ENCODE results near the gene ADPRS. TPM values are rescaled to one million over a fixed set of nuclear protein-coding genes. Genes with fewer than 3 reads are reported as not detected.

ADPRS gene
- total and polyA plus RNA-seq, 8 donors, result 1.8 to 27.5 (median 14.6) TPM

- Histone ChIP-seq H3K9me3 (no peaks in the 10 kb centered on the region), H3K4me1 (peaks cover 9 to 51% (median 34%) of the 10 kb centered on the region in 4 donors), H3K27ac (peak overlapping the region in 2 of 5 donors; percentile 63 to 80), H3K27me3 (no peaks in the 10 kb centered on the region), H3K4me3 (no peak overlapping the region), H3K36me3 (peaks cover 20 to 33% (median 32%) of the 10 kb centered on the region in 4 donors)
- TF ChIP-seq CTCF (IDR thresholded peaks at IDR 0.05) (no peak), POLR2A (IDR thresholded peaks at IDR 0.05) (no peak), POLR2AphosphoS5 (IDR thresholded peaks at IDR 0.05) (no peak), EP300 (IDR thresholded peaks at IDR 0.05) (no peak)
- WGBS, 5 donors, result 68 to 76% (median 69%) methylated on average over 6 of the region's 6 CpGs
- intact Hi-C loops (cut with DNase I; ENCODE audit: low total_unique reads), result no loop called here
- DNase-seq, result no peak
These were observed 45.3 kb downstream of the ADPRS start for GRCh38 chr1:36134031-36134430.

GRCh38 chr1:36134505-36135329 is 46.0 kb downstream of the ADPRS start:
- WGBS, 5 donors, result 53 to 61% (median 55%) methylated on average over 6 to 7 of the region's 7 CpGs
- DNase-seq, result peak; percentile 55 to 81
- Histone ChIP-seq H3K27ac (peak overlapping the region in 4 of 5 donors; percentile 12 to 80 (median 64)), H3K4me3 (no peak overlapping the region), H3K27me3 (no peaks in the 10 kb centered on the region), H3K36me3 (peaks cover 24 to 40% (median 39%) of the 10 kb centered on the region in 4 donors), H3K4me1 (peaks cover 9 to 51% (median 34%) of the 10 kb centered on the region in 4 donors), H3K9me3 (no peaks in the 10 kb centered on the region)
- intact Hi-C loops (cut with DNase I; ENCODE audit: low total_unique reads), result loop anchor here (5.0 kb wide), 1 partner anchor 37 kb away; no protein-coding TSS in a partner anchor
- TF ChIP-seq CTCF (IDR thresholded peaks at IDR 0.05), result peak in 5 of 7 experiments; percentile 48 to 73 (median 69)
- no peak for TF ChIP-seq POLR2AphosphoS5 (IDR thresholded peaks at IDR 0.05)

- intact Hi-C loops (cut with DNase I; ENCODE audit: low total_unique reads), result loop anchor here (5.0 kb wide), 1 partner anchor 38 kb away; no protein-coding TSS in a partner anchor
- peaks cover 24 to 46% (median 45%) of the 10 kb centered on the region in 4 donors for H3K36me3 ChIP-seq
- H3K4me3 ChIP-seq, result no peak overlapping the region
- DNase-seq, result no peak
- no peaks in the 10 kb centered on the region for H3K27me3 ChIP-seq
- H3K27ac ChIP-seq, result peak overlapping the region in 4 of 5 donors; percentile 62 to 80 (median 64)
- H3K9me3 ChIP-seq, result no peaks in the 10 kb centered on the region
- WGBS, 5 donors, result 62 to 69% (median 65%) methylated on average over 6 of the region's 6 CpGs
- peaks cover 12 to 56% (median 35%) of the 10 kb centered on the region in 4 donors for H3K4me1 ChIP-seq
- no peak for TF ChIP-seq EP300 (IDR thresholded peaks at IDR 0.05)
- no peak for TF ChIP-seq POLR2AphosphoS5 (IDR thresholded peaks at IDR 0.05)
- TF ChIP-seq CTCF (IDR thresholded peaks at IDR 0.05), result no peak
- TF ChIP-seq POLR2A (IDR thresholded peaks at IDR 0.05), result no peak
These were observed 46.6 kb downstream of the ADPRS start for GRCh38 chr1:36135330-36135667.

GRCh38 chr1:36135796-36136195 is 47.1 kb downstream of the ADPRS start:
- Histone ChIP-seq H3K27me3 (no peaks in the 10 kb centered on the region), H3K9me3 (no peaks in the 10 kb centered on the region), H3K36me3 (peaks cover 24 to 47% (median 45%) of the 10 kb centered on the region in 4 donors), H3K27ac (peak overlapping the region in 4 of 5 donors; percentile 62 to 80 (median 64)), H3K4me3 (no peak overlapping the region), H3K4me1 (peaks cover 17 to 60% (median 37%) of the 10 kb centered on the region in 4 donors)
- TF ChIP-seq CTCF (IDR thresholded peaks at IDR 0.05) (no peak), POLR2AphosphoS5 (IDR thresholded peaks at IDR 0.05) (no peak), POLR2A (IDR thresholded peaks at IDR 0.05) (no peak), EP300 (IDR thresholded peaks at IDR 0.05) (no peak)
- intact Hi-C loops (cut with DNase I; ENCODE audit: low total_unique reads), result loop anchor here (5.0 kb wide), 1 partner anchor 38 kb away; no protein-coding TSS in a partner anchor
- DNase-seq, result no peak
